ENCODE data around the gene C8G.

Gene C8G

DNA sequence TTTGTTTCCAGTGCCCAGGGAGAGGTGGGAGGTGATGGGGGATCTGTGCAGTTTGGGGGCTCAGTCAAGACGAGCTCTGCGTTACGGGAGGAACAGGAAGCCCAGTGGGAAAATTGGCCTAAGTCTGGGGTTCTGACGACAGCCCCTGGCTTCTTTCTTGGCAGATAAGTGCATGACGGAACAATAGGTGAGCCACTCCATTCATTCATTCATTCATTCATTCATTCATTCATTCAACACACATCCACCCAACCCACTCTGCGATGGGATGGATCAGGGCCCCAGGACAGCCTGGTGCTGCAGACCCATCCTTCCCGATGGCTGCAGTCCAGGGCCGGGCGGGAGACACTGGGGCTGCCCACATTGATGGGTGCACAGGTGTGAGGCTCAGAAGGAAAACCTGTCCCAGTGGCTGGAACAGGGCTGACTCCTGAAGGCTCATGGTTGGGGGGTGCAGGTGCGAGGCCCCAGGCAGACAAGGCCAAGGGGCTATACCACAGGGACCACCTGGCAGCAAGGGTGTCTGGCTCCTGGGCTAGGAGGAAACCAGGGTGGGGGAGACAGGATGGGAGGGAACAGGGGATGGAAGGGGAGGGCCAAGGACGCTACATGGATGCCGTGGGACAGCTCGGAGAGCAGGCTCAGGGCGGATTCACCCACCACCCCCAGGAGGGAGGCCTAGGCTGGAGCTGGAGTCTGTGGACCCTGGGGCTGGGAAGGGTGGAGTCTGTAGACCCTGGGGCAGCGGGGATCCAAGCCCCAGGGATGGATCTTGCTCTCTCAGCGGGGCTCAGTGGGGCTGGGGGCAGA lies 35.8 kb downstream of the C8G start:
- in situ Hi-C loops (cut with MboI; ENCODE audit: low sequenced_read_pairs) = no loop called here

DNA sequence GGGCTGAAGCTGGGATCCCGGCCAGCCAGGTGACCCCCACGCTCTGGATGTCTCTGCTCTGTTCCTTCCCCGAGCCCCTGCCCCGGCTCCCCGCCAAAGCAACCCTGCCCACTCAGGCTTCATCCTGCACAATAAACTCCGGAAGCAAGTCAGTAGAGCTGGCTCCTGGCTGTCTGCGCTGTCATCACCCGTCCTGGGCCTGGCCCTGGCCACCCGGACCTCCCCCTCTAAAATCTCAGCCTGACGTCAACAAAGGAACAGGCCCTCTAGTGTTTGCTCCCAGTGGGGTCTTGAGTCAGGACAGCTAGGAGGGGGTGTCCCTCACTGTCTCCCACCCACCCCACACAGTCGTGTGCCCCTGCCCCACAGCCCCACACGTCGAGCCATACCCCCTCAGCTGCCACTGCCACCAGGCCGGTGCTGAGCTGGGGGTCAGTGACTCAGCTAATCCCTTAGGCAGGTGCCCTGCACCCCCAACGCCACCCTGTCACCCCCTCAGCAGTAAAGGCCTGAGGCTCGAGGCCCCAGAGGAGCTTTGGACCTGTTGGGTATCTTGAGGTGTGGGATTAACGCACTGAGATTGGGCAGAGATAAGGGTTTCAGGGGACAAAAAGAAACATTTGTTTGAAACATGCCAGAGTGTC lies 36.7 kb downstream of the C8G start:
- in situ Hi-C loops (cut with MboI; ENCODE audit: low sequenced_read_pairs) = no loop called here

DNA sequence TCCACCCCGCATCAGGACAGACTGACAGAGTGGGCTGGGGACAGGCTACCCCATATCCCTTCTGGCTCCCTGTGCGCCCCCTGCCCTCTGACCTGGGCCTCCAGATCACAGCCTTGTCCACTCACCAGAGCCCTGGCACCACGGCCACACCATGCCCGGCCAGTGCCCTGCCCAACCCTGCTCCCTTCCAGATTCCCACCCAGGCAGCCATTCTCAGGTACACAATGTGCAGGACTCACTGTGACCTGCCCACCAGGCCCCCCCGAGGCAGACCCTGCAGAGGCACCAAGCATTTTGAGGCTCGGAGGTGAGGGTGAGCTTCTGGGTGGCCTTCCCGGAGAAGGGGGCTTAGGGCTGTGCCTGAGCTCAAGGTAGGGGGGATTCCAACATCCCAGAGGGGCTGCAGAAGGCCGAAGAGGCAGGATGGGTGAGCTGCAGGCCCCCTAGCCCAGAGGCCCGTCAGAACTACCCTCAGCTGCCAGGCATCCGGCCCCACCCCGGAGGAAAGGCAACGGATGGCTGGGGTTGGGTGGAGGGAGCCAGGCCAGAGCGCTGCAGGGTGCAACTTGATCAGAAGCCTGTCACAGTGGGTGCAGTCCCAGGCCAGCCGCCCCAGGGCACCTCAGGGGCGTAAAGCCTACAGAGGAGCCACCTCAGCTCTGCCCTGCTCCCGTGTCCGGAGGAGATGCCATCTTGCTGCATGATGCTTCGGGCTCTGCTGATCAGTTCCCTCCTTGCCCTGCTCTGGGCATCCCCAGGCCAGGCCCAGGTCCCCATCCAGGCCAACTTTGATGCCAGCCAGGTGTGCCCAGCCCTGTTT lies 37.4 kb downstream of the C8G start, which contains the start of gene LCNL1:
TSS of gene LCNL1 (plus strand) at position 762 of the 820 bp plus-strand sequence. CDS start 594 bp downstream, outside the sequence.
- in situ Hi-C loops (cut with MboI; ENCODE audit: low sequenced_read_pairs) = no loop called here

DNA sequence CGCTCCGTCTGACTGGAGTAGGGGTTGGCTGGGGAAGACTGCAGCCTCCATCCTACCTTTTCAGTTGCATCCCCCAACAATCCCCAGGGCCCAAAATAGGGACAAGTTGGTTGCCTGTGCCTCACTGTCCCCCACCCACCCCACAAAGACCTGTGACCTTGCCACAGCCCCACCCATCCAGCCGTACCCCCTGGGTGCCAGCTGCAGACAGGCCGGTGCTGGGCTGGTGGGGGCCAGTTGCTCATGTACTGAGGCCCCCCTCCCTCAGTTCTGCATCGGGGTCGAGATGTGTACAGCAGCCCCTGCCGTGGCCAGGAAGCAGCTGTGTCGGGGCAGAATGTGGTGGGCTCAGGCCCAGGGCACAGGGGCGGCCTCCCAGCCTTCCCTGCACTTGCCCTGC lies 38.1 kb downstream of the C8G start:
- in situ Hi-C loops (cut with MboI; ENCODE audit: low sequenced_read_pairs) = no loop called here

DNA sequence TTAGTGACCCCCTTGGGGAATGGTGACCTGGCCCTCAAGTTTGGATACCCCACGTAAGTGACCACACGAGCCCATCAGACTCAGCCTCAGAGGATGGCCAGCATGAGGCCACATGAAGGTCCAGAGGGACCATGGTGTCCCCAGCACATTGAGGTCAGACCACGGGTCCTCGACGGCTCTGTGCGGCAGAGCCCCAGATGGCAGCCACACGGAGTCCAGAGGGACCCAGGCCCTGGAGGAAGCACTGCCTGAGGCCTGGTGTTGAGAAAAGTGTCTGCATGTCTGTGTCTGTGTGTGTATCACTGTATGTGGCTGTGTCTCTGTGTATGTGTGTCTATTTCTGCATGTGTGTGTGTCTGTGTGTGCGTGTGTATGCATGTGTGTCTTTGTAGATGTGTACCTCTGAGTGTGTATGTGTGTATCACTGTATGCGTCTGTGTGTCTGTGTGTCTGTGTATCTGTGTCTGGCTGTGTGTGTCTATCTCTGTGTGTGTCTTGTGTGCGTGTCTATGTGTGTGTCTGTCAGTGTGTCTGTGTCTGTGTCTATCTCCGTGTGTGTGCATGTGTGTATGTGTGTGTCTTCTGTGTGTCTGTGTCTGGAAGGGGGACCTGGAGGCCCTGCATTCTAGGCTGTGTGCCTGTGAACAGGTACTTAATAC lies 38.7 kb downstream of the C8G start:
- in situ Hi-C loops (cut with MboI; ENCODE audit: low sequenced_read_pairs) = no loop called here

DNA sequence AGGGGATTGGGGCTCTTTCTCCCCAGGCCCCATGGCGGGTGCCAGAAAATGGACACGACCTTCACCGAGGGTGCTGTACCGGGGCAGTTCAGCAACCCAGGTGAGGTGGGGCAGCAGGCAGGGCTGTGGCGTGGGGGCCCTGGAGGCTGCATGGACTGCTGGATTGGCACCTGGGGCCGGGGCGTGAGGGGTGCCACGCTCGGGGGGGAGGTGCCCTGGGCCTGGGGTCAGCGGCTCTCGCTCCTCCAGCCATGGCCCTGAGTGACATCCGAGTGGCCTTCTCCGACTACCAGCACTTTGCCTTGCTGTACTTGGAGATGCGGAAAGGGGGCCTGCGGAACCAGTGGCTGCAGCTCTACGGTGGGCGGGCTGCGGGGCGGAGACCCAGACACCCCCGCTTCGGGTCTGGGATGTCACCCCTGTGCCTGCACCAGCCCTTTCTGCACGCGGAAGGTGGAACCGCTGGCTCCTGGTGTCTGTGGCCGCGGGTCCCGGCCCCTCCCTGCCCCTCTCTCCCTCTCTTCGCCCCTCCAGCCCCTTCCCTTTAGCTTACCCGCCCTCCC lies 39.5 kb downstream of the C8G start:
- in situ Hi-C loops (cut with MboI; ENCODE audit: low sequenced_read_pairs) = no loop called here

DNA sequence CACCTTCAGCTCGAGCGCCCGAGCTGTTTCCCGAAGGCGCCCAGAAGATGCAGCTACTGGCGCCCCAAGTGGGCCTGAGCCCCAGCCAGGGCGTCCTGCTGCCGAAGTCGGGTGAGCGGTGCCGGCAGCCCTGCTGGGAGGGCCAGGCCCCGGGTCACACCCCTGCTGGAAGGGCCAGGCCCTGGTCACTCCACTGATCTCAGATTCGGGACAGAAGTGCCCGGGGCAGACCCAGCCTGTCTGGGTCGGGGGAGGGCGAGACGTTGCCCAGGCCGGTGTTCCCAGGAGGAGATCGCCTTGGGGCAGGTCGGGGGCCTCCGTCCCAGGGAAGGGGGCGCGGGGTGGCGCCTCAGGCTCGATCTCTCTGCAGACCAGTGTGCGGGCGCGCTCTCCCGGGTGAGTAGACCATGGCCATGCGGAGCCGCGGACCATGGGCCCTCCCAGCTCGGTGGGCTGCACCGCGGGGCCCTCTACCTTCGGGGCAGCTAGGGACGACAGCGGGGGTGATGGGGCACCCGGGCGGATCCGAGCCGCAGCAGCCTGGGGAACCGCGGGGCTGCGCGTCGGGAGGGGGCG lies 40.1 kb downstream of the C8G start:
- in situ Hi-C loops (cut with MboI; ENCODE audit: low sequenced_read_pairs) = no loop called here

DNA sequence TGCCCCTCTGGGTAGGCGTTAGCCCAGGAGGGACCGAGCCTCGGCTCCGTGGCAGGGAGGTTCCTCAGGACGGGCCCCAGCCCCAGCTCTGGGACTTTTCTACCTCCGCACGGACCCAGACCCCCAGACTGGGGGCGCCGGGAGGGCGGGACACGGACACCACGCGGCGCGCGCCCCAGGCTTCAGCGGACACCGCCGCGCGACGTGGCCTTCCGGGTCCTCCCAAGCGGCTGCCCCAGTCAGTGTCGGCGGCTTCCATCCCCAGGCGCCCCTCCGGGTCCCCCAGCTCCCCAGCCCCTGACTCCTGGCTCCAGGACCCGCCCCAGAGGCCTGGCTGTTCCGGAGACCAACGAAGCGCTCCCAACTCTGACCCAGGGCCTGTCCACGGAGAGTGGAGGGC lies 40.8 kb downstream of the C8G start:
- in situ Hi-C loops (cut with MboI; ENCODE audit: low sequenced_read_pairs) = no loop called here

DNA sequence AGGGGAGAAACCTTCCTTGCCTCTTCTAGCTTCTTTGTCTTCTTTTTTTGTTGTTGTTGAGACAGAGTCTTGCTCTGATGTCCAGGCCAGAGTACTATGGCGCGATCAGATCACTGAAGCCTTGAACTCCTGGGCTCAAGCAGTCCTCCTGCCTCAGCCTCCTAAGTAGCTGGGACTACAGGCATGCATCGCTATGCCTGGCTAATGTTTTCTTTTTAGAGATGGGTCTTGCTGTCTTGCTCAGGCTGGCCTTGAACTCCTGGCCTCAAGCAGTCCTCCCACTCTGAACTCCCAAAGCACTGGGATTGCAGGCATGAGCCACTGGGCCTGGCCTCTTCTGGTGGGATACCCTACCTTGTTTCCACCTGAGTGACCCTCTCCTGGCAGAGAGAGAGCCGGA lies 43.8 kb downstream of the C8G start:
- in situ Hi-C loops (cut with MboI; ENCODE audit: low sequenced_read_pairs) = no loop called here

DNA sequence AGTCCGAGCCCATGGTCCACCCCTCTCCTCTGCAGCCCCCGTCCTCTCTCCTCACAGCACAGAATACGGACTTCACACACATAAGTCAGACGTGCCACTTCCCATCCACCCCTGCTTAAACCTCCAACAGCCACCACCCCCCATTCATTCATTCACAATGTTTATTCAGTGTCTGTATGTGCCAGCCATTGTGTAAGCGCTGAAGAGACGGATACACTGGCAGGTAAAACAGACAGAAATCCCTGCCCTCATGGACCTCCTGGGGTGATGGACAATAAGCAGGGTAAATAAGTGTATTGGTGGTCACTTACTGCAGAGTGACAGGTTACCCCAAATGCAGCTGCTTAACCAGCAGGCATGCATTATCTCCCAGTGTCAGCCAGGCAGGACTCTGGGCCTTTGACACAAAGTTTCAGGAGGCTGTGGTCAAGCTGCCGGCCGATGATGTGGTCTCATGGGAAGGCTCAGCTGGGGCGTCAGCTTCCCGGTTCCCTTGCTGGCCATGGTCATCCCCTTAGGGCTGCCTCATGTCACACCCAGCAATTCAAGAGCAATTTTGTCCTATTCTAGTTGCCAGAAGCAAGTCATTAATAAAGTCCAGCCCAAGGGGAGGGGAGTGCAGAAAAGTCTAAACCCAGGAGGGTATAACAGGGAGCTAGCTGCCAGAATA lies 45.3 kb downstream of the C8G start:
- in situ Hi-C loops (cut with MboI; ENCODE audit: low sequenced_read_pairs) = no loop called here

DNA sequence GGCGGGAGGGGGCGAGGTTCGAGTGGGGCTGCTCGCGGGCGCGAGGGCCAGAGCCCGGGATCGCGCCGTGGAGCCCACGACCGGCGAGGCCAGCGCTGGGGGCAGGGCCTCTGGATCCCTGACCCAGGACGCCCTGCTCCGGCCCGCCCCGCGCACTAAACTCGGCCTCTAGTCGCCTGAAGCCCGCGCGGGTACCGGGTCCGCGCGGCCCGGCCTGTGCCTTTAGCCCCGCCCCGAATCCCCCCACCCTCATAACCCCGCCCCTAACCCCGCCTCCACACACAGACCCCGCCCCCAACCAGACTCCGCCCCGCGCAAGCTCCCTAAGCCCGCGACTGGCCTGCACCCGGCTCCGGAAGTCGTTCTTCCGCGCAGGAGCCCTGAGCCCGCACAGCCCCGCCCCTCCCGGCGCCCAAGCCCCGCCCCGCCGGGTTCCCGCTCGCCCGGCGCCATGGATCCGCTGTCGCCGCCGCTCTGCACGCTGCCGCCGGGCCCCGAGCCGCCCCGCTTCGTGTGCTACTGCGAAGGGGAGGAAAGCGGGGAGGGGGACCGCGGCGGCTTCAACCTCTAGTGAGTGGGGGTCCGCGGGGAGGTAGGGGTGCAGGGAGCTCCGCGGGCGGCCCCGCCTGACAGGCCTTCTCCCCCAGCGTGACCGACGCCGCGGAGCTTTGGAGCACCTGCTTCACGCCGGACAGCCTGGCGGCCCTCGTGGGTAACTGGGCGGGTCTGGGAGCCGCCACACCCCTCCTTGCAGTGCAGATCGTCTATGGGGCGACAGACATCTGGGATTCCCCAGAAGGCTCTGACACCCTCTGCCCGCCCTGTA lies 47.2 kb downstream of the C8G start, which contains the start of gene PAXX:
TSS of gene PAXX (plus strand) at position 430 of the 826 bp plus-strand sequence. CDS start at position 452, 22 bp downstream.
- in situ Hi-C loops (cut with MboI; ENCODE audit: low sequenced_read_pairs) = no loop called here

DNA sequence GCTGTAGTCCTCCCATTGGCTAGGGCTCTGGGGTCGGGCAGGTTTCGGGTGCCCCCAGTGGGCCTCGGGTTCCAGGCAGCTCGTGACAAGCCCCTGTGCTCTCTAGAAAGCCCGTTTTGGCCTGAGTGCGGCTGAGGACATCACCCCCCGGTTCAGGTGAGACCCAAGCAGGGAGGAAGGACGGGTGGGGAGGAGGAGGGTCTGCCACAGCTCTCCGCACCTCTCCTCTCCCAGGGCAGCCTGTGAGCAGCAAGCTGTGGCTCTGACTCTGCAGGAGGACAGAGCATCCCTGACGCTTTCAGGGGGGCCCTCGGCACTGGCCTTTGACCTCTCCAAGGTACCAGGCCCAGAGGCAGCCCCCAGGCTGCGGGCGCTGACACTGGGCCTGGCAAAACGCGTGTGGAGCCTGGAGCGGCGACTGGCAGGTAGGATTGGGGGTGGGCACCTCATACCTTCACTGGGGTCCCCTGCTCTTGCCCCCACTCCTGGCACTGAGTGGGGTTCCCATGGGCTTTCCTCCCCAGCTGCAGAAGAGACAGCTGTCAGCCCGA lies 47.9 kb downstream of the C8G start:
- in situ Hi-C loops (cut with MboI; ENCODE audit: low sequenced_read_pairs) = no loop called here

DNA sequence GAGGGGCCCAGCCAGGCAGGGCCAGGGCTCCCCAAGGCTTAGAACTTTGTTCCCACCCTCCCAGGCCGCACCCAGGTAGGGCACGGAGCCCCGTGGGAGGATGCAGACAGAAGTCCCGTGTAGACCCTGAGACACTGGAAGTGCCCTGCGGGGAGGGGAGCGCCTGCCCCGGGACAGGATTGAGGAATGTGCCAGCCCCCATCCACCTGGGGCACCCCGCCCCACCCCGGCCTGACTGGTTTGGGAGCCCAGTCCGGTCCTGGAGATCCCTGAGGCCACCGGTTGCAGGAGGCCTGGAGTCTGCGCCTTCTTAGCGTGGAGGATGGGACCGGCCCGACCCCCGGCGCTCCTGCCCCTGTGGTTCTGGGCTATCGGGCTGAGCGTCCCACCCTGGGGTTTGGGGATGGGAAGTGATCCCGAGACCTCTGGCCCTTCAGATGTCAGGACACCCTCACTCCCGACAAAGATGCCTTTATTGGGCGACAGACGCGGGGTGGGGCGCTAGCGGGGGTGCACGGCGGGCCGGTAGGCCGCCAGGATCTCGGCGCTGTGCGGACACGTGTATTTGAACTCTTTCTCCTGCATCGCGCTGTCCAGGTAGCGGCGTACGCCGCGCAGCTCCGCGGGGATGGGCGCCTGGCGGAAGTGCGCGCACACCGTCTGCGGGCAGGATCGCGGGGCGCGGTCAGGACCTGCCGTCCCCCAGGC lies 49.3 kb downstream of the C8G start:
- in situ Hi-C loops (cut with MboI; ENCODE audit: low sequenced_read_pairs) = no loop called here

DNA sequence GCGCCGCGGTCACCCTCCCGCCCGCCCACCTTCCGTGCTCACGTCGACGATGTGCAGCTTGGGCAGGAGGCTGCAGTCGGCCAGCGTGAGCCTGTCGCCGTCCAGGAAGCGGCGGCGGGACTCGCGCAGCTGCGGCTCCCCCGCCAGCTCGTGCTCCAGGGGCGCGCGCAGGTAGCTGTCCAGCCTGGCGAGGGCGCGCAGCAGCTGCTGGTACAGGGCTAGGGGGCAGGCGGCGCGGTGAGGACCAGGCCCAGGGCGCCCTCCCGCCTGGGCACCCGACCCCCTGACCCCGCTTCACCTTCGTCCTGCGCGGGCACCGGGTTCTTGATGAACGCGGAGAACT lies 49.8 kb downstream of the C8G start:
- in situ Hi-C loops (cut with MboI; ENCODE audit: low sequenced_read_pairs) = no loop called here

DNA sequence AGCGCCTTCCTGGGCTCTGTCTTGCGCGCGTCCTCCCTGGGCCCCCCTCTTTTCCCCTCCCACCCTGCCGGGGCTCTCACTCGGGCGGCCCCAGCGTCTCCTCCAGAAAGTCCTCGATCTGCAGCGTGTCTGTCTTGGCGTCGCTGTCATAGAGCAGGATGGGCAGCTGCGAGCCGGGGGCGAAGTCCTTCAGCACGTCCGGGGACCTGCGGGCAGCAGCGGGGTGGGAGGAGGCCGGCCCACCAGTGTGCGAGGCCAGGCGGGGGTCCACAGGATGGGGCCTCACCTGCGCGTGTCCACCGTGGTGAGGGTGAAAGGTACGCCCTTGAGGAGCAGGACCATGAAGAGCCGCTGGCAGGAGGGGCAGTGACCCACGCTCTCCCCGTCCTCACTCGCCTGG lies 50.3 kb downstream of the C8G start:
- in situ Hi-C loops (cut with MboI; ENCODE audit: low sequenced_read_pairs) = no loop called here

DNA sequence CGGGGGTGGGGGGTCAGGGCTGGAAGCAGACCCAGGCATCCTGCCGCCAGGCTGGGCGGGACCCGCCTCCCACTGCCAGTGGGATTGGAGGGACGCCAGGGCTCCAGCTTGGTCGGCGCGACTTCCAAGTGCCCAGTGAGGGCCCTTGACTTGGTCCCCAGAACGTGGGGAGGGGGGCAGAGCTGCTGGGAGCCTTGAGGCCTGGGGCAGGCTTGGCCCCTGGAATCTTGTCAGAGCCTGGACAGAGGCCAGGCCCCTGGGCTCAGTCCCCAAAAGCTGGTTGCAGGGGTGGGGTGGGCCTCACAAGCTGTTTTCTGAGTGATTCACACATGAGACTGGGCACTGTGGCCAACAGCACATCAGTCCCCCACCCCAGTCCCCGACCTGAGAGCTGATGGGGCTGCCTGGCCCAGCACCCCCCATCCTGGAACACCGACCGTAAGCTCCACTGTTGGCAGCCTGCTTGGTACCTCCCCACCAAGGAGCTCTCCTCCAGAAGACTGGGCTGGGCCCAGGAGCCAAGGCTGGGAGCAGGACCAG lies 50.8 kb downstream of the C8G start:
- in situ Hi-C loops (cut with MboI; ENCODE audit: low sequenced_read_pairs) = no loop called here

Data from HL-60/S4 treated with phorbol 12-myristate 13-acetate at 8.2 ng/mL for 4 days and 3 days (cell line).